Immature natural killer cell (primary cell): Measurements from ENCODE around the gene IPCEF1. TPM values are rescaled to one million over a fixed set of nuclear protein-coding genes. Genes with fewer than 3 reads are reported as not detected.
A peak's percentile ranks its signal among the peaks of the same experiment; 100 is the strongest.
"Not testable (repeated sequence)": the region's sequence is repeated elsewhere in the genome, so short reads cannot be mapped to it uniquely, and the experiment has no call there.

Experiments used
- DNase-seq, 3 donors: peaks; one replicate each; pipeline ENCODE4 v3.0.0; 2022; ENCODE audit warnings: mixed read lengths in 1 of 3
- H3K27ac Mint-ChIP-seq, 6 donors: one replicate each; pipeline ENCODE4 v1.8.0; 2020; ENCODE audit warnings: mixed read lengths in 6 of 6, mild to moderate bottlenecking in 5 of 6, inconsistent platforms in 4 of 6, moderate library complexity in 3 of 6
- H3K27me3 Mint-ChIP-seq, 3 donors: one replicate each; pipeline ENCODE4 v1.8.0; 2020 to 2021; ENCODE audit warnings: low read depth in 3 of 3, mild to moderate bottlenecking in 3 of 3, mixed read lengths in 3 of 3, moderate library complexity in 3 of 3, inconsistent platforms in 1 of 3
- H3K36me3 Mint-ChIP-seq, 3 donors: one replicate each; pipeline ENCODE4 v1.8.0; 2020; ENCODE audit warnings: mixed read lengths in 3 of 3, inconsistent platforms in 2 of 3, mild to moderate bottlenecking in 2 of 3
- H3K4me1 Mint-ChIP-seq, 2 donors: one replicate each; pipeline ENCODE4 v1.8.0; 2020; ENCODE audit warnings: inconsistent platforms in 2 of 2, mild to moderate bottlenecking in 2 of 2, mixed read lengths in 2 of 2, moderate library complexity in 1 of 2
- H3K4me3 Mint-ChIP-seq, 5 donors: one replicate each; pipeline ENCODE4 v1.8.0; 2020; ENCODE audit warnings: mild to moderate bottlenecking in 5 of 5, mixed read lengths in 5 of 5, inconsistent platforms in 3 of 5, moderate library complexity in 3 of 5
- H3K9me3 Mint-ChIP-seq, 6 donors: one replicate each; pipeline ENCODE4 v1.8.0; 2020; ENCODE audit warnings: mild to moderate bottlenecking in 6 of 6, mixed read lengths in 6 of 6, inconsistent platforms in 4 of 6, moderate library complexity in 3 of 6
- polyA plus RNA-seq, 3 donors: library from polyadenylated mRNA; unstranded; fragments of 300-500 nt; fragmentation: Illumina TruSeq; gene quantifications; one replicate each; pipeline ENCODE4 v1.2.3, GENCODE V29; 2021

Gene IPCEF1
- polyA plus RNA-seq, 3 donors from 2014 or later = 31.2 to 54.3 (median 35.2) TPM

GRCh38 chr6:154219250-154219649 is 137.4 kb downstream of the IPCEF1 start:
- no peaks in the 10 kb centered on the region for H3K9me3 Mint-ChIP-seq
- DNase-seq = no peak
- peaks cover 21 to 59% (median 26%) of the 10 kb centered on the region in 3 donors for H3K36me3 Mint-ChIP-seq
- peak overlapping the region in 5 of 6 donors; percentile 6 to 63 (median 37) for H3K27ac Mint-ChIP-seq
- H3K4me3 Mint-ChIP-seq = no peak overlapping the region
- no peaks in the 10 kb centered on the region for H3K27me3 Mint-ChIP-seq
- peaks cover 36 to 74% of the 10 kb centered on the region in 2 donors for H3K4me1 Mint-ChIP-seq

- peak overlapping the region in 4 of 6 donors; percentile 6 to 63 (median 28) for H3K27ac Mint-ChIP-seq
- no peak for DNase-seq
- no peaks in the 10 kb centered on the region for H3K27me3 Mint-ChIP-seq
- no peaks in the 10 kb centered on the region for H3K9me3 Mint-ChIP-seq
- H3K4me1 Mint-ChIP-seq = peaks cover 33 to 69% of the 10 kb centered on the region in 2 donors
- no peak overlapping the region for H3K4me3 Mint-ChIP-seq
- H3K36me3 Mint-ChIP-seq = peaks cover 21 to 64% (median 26%) of the 10 kb centered on the region in 3 donors
These were observed 137.8 kb downstream of the IPCEF1 start for GRCh38 chr6:154218787-154219186.

- no peaks in the 10 kb centered on the region for H3K27me3 Mint-ChIP-seq
- no peaks in the 10 kb centered on the region for H3K9me3 Mint-ChIP-seq
- no peak for DNase-seq
- peaks cover 21 to 69% (median 26%) of the 10 kb centered on the region in 3 donors for H3K36me3 Mint-ChIP-seq
- H3K27ac Mint-ChIP-seq = peak overlapping the region in 5 of 6 donors; percentile 20 to 63 (median 38)
- peaks cover 30 to 64% of the 10 kb centered on the region in 2 donors for H3K4me1 Mint-ChIP-seq
- H3K4me3 Mint-ChIP-seq = no peak overlapping the region
These were observed 138.3 kb downstream of the IPCEF1 start for GRCh38 chr6:154218301-154218700.

- peaks cover 0 to 2% (median 0%) of the 10 kb centered on the region in 6 donors for H3K9me3 Mint-ChIP-seq
- H3K27ac Mint-ChIP-seq = no peak overlapping the region
- no peak for DNase-seq
- peaks cover 9 to 70% (median 25%) of the 10 kb centered on the region in 3 donors for H3K36me3 Mint-ChIP-seq
- no peaks in the 10 kb centered on the region for H3K27me3 Mint-ChIP-seq
- peaks cover 3 to 24% of the 10 kb centered on the region in 2 donors for H3K4me1 Mint-ChIP-seq
- H3K4me3 Mint-ChIP-seq = no peak overlapping the region
These were observed 142.8 kb downstream of the IPCEF1 start for GRCh38 chr6:154213782-154214181.

- Mint-ChIP-seq H3K9me3 (peaks cover 0 to 2% (median 0%) of the 10 kb centered on the region in 6 donors), H3K4me1 (peaks cover 0 to 10% of the 10 kb centered on the region in 2 donors), H3K36me3 (peaks cover 24 to 74% (median 28%) of the 10 kb centered on the region in 3 donors), H3K4me3 (no peak overlapping the region), H3K27me3 (no peaks in the 10 kb centered on the region), H3K27ac (no peak overlapping the region)
- no peak for DNase-seq
These were observed 145.9 kb downstream of the IPCEF1 start for GRCh38 chr6:154210678-154211077.

GRCh38 chr6:154209555-154209954 is 147.0 kb downstream of the IPCEF1 start:
- Mint-ChIP-seq H3K4me1 (peaks cover 4 to 14% of the 10 kb centered on the region in 2 donors), H3K27me3 (no peaks in the 10 kb centered on the region), H3K27ac (peak overlapping the region in 1 of 6 donors; percentile 2), H3K36me3 (peaks cover 30 to 73% (median 34%) of the 10 kb centered on the region in 3 donors), H3K4me3 (no peak overlapping the region), H3K9me3 (peaks cover 0 to 4% (median 0%) of the 10 kb centered on the region in 6 donors)
- DNase-seq = no peak

GRCh38 chr6:154206996-154207395 is 149.6 kb downstream of the IPCEF1 start:
- Mint-ChIP-seq H3K4me1 (peaks cover 9 to 36% of the 10 kb centered on the region in 2 donors), H3K27ac (peak overlapping the region in 3 of 6 donors; percentile 39 to 45 (median 41)), H3K9me3 (peaks cover 0 to 4% (median 0%) of the 10 kb centered on the region in 6 donors), H3K4me3 (no peak overlapping the region), H3K27me3 (no peaks in the 10 kb centered on the region), H3K36me3 (peaks cover 34 to 69% (median 37%) of the 10 kb centered on the region in 3 donors)
- no peak for DNase-seq

- DNase-seq = no peak
- Mint-ChIP-seq H3K27ac (peak overlapping the region in 3 of 6 donors; percentile 7 to 39 (median 14)), H3K27me3 (no peaks in the 10 kb centered on the region), H3K4me1 (peaks cover 9 to 44% of the 10 kb centered on the region in 2 donors), H3K9me3 (peaks cover 0 to 4% (median 0%) of the 10 kb centered on the region in 6 donors), H3K36me3 (peaks cover 39 to 73% (median 42%) of the 10 kb centered on the region in 3 donors), H3K4me3 (no peak overlapping the region)
These were observed 150.5 kb downstream of the IPCEF1 start for GRCh38 chr6:154206141-154206540.

- H3K9me3 Mint-ChIP-seq = peaks cover 0 to 2% (median 0%) of the 10 kb centered on the region in 6 donors
- peaks cover 19 to 57% of the 10 kb centered on the region in 2 donors for H3K4me1 Mint-ChIP-seq
- H3K27me3 Mint-ChIP-seq = no peaks in the 10 kb centered on the region
- H3K27ac Mint-ChIP-seq = peak overlapping the region in 3 of 6 donors; percentile 2 to 80 (median 49)
- peaks cover 44 to 75% (median 49%) of the 10 kb centered on the region in 3 donors for H3K36me3 Mint-ChIP-seq
- DNase-seq = no peak
- no peak overlapping the region for H3K4me3 Mint-ChIP-seq
These were observed 153.6 kb downstream of the IPCEF1 start for GRCh38 chr6:154202958-154203357.

- H3K36me3 Mint-ChIP-seq = peaks cover 38 to 68% (median 47%) of the 10 kb centered on the region in 3 donors
These were observed 154.3 kb downstream of the IPCEF1 start for GRCh38 chr6:154202339-154202738.

GRCh38 chr6:154201688-154202087 is 154.9 kb downstream of the IPCEF1 start:
- H3K9me3 Mint-ChIP-seq, H3K4me3 Mint-ChIP-seq, DNase-seq, H3K27me3 Mint-ChIP-seq: not testable (repeated sequence)
- H3K4me1 Mint-ChIP-seq = peaks cover 23 to 67% of the 10 kb centered on the region in 2 donors
- peaks cover 34 to 64% (median 47%) of the 10 kb centered on the region in 3 donors for H3K36me3 Mint-ChIP-seq
- peak overlapping the region in 1 of 6 donors; percentile 55 for H3K27ac Mint-ChIP-seq

More at GRCh38 chr6:154202339-154202738, 154.3 kb downstream of the IPCEF1 start:
- H3K27ac Mint-ChIP-seq = peak overlapping the region in 3 of 6 donors; percentile 2 to 50 (median 20)
- no peak overlapping the region for H3K4me3 Mint-ChIP-seq
- DNase-seq = no peak
- H3K27me3 Mint-ChIP-seq = no peaks in the 10 kb centered on the region
- peaks cover 23 to 63% of the 10 kb centered on the region in 2 donors for H3K4me1 Mint-ChIP-seq
- H3K9me3 Mint-ChIP-seq = peaks cover 0 to 2% (median 0%) of the 10 kb centered on the region in 6 donors

- Mint-ChIP-seq H3K4me3 (no peak overlapping the region), H3K27me3 (peaks cover 0 to 2% (median 0%) of the 10 kb centered on the region in 3 donors), H3K36me3 (peaks cover 34 to 46% (median 40%) of the 10 kb centered on the region in 3 donors), H3K27ac (no peak overlapping the region), H3K9me3 (peaks cover 0 to under 1% (median 0%) of the 10 kb centered on the region in 6 donors), H3K4me1 (peaks cover 28 to 69% of the 10 kb centered on the region in 2 donors)
- no peak for DNase-seq
These were observed 159.3 kb downstream of the IPCEF1 start for GRCh38 chr6:154197196-154197860.

- Mint-ChIP-seq H3K9me3 (peaks cover 0 to 2% (median 0%) of the 10 kb centered on the region in 6 donors), H3K4me3 (no peak overlapping the region), H3K27me3 (peaks cover 0 to 2% (median 0%) of the 10 kb centered on the region in 3 donors), H3K4me1 (peaks cover 38 to 68% of the 10 kb centered on the region in 2 donors), H3K27ac (peak overlapping the region in 2 of 6 donors; percentile 18 to 58), H3K36me3 (peaks cover 36 to 43% (median 38%) of the 10 kb centered on the region in 3 donors)
- DNase-seq = no peak
These were observed 160.2 kb downstream of the IPCEF1 start for GRCh38 chr6:154196333-154196885.

- no peak for DNase-seq
- Mint-ChIP-seq H3K4me1 (peaks cover 39 to 81% of the 10 kb centered on the region in 2 donors), H3K9me3 (peaks cover 0 to 2% (median 0%) of the 10 kb centered on the region in 6 donors), H3K27me3 (no peaks in the 10 kb centered on the region), H3K36me3 (peaks cover 16 to 32% (median 18%) of the 10 kb centered on the region in 3 donors), H3K27ac (peak overlapping the region in 1 of 6 donors; percentile 20), H3K4me3 (no peak overlapping the region)
These were observed 168.9 kb downstream of the IPCEF1 start for GRCh38 chr6:154187714-154188113.
